HG03039 (cell line): ENCODE results near the gene ADAMTS17.

ENCODE experiments used
- ATAC-seq: cut with Tn5 transposase; IDR thresholded peaks from one replicate; pipeline ENCODE4 v1.9.1; 2021; ENCODE audit warnings: mild to moderate bottlenecking, moderate library complexity; ENCODE audit not compliant: unreplicated experiment

The ADAMTS17 gene

GRCh38 chr15:100252779-100253417 is 88.9 kb downstream of the ADAMTS17 start:
- no peak for ATAC-seq

DNA sequence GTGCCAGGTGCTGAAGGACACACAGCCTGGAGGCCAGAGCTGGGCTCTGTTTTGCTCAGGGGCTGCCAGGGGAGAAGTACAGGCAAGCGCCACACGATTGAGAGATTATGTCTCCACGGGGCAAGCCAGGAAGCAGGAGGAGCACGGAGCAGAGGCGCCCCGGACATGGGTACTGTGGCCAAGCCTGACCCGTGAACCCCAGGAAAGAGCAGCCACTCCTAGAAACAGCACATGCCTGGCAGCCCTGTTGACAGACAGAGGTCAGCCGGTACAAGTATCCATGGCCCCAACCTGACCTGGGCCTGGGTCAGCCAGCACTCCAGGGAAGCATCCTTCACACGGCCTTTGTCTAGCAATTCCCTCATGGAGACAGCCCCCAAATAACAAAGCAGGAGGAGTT is 89.4 kb downstream of the ADAMTS17 start:
- no peak for ATAC-seq

DNA sequence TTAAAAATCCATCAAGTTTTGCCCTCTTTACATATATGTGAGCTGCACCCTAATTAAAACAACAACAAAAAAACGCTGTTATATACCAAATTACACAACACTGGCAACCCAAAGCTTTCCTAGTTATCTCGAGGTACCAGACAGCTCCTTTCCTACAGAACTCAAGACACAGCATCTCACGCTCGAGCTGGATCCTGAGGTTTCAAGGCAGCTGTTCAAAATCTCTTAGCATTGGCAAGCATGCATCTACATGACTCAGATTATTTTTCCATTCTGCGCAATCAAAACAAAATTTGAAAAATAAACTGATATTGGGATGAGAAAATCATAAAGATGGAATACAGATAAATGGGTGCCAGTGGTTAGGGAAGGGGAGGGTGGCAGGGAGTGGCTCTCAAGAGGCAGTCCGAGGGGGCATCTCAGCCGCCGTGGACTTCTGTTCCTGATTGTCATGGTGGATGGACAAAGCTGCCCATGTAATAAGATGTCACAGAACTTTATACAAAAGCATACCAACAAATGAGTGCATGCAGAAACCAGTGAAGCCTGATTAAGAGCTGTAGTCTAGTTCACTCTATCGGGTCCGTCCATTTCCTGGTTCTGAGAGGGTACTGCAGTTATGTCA is 91.5 kb downstream of the ADAMTS17 start:
- ATAC-seq, result no peak

DNA sequence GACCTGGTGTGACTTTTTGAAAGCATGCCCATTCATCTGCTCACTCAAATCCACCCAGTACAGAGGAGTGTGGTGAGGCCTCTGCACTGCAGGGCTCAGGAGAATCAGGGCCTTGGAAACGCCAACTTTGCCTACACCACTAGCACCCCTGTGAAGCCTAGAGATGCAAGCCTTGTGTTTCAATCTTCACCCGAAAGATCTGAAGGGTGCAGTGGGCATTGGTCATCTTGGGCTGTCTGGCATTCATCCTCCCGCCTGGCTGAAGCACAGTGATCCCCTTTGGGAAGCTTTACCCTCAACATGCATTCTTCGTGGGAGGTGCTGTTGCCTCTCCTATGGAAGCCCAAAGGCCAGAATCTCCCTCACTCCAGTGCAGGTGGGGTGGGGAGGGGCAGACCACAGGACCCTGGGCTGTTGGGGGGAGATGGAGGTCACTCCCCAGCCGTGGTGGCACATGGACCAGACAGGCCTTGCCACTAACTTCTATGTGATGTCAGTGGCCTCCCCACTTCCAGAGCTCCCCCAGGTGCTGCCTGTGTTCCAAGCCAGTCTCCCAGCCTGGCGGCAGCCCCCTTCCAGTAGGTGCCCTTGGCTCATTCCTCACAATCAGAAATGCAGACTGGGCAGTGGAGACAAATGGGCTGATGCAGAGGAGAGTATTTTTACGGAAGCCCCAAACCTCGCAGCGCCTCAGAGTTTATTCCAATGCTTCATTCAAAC is 92.5 kb downstream of the ADAMTS17 start:
- no peak for ATAC-seq

GRCh38 chr15:100248236-100248635 is 93.5 kb downstream of the ADAMTS17 start:
- ATAC-seq, result no peak

DNA sequence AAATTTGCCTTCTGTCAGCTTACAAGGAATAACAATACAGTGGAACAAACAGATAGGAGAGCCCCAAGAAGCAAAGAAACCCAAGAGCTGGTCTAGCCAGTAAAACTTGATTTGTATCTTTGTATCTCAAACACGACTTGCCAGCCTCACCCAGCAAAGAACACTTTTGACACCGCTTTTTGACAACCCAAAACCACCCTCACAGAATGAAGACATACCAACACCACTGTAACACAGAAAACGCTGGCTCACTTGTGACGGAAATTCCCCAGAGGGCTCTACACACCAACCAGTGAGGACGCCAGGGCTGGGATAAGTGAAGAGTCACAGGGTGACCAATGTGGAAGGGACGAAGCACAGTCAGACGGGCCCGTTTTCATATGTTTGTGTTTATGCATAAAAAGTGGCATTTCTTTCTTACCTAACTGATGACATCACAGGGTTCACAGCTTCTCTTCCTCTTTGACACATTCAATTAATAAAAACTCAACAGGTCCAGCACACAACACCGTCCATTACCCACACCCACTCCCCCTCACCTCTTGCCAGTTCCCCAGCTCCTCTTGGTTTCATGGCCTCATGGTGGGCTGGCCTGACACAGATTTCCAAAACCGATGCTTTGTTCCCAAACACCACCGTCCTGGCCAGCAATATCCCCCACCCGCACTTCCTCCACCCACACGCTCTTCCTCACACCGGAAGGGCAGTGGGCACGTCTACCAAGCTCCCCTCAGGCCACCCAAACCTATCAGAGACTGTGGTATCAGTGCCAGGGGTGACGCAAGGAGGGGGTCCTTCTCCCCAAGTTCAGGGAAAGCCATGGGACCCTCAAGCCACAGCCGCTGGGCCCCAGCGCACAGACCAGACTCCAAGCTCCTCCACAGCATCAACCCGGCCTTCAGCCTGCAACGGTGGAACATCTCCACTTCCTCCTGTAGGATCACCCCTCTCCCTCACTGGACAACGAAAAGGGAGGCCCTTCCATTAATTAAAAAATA is 94.2 kb downstream of the ADAMTS17 start:
- ATAC-seq, result no peak

GRCh38 chr15:100245855-100246254 is 95.9 kb downstream of the ADAMTS17 start:
- ATAC-seq, result no peak

DNA sequence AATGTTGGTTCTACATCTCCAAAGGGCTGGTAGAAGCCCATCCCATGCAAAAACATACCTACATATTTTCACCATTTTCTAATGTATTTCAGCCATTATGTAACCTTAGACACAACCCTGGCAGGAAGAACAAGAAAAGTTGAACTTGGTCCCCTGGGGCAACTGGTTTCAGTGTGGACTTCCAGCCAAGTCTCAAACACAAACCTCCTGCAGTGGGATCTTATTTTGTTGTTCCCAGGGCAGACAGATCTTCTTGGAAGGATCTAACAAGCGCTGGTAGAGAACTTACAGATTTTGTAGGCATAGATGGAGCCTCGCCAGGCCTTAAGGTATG is 96.3 kb downstream of the ADAMTS17 start:
- ATAC-seq, result no peak

DNA sequence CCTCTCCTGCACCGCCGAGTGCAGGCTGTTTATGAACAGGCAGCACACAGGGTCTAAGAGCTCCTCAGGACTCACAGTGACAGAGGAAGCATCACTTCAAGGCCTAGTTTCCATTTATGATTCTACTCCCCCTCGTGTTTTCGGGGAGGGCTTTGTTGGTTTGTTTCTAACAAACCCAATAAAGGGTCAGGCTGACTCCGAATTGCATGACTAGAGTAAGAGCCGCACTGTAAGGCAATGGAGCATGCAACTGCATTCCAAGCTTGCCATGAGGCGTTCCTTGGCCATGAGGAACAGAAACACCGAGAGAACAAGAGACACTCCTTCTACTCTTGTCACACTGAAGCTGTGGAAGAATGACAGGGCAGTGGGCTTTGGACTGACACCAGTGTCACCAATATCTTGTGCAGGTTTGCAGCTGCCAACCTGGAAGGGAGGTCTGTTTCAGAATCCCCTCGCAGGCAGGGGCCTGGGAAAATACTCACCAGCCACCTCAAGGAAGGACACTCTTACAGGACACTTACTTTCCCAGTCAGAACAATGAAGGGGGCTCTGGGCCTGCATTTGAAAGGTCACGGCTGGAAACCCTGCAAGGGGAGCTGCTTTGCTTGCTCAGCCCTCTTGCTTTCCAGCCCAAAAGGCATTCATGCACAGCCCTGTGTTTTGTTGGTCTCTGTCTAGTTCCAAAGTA is 96.8 kb downstream of the ADAMTS17 start:
- no peak for ATAC-seq

DNA sequence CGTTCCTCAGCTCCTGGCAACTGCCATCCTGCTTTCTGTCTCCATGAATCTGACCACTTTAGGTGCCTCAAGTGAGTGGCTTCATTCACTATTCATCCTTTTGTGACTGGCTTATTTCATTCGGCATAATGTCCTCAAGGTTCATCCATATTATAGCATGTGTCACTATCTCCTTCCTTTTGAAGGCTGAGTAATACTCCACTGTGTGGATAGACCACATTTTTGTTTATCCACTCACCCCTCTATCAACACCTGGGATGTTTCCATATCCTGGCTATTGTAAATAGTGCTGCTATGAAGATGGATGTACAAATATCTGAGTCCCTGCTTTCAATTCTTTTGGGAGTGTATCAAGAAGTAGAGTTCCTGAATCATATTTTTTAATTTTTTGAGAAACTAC is 98.8 kb downstream of the ADAMTS17 start:
- no peak for ATAC-seq

- ATAC-seq, result no peak
Observed at GRCh38 chr15:100241572-100242482, 99.9 kb downstream of the ADAMTS17 start.

DNA sequence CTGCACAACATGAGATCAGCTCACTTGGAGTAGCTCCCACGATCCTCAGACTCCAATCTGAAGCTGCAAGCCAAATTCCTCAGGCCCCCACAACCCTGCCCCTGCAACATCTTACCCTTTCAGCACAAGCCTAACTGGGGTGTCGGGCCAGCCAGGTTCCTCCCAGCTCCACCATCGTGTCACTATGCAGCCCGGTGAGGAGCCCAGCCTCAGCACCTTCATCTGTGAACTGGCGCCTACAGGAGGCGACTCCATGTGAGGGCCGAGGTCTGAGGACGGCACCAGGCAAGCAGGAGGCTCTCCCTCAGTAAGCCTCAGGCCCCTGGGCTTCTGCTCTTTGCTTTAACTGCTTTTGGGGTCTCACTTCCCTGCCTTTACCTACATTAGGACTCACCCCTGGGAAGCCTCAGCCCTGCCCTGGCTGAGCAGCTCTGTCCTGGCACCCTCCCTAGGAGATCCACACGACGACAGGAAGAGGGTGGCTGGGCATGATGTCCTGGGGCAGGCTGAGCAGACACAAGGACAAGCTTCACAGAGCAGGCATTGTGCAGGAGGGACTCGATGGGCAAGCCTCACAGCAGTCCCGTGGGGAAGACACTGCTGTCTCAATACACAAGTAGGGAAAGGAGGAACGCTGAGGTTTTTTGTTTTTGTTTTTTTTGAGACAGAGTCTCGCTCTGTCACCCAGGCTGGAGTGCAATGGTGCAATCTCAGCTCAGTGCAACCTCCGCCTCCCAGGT is 104.6 kb downstream of the ADAMTS17 start:
- ATAC-seq, result no peak

GRCh38 chr15:100235030-100235617 is 106.7 kb downstream of the ADAMTS17 start:
- ATAC-seq, result no peak

DNA sequence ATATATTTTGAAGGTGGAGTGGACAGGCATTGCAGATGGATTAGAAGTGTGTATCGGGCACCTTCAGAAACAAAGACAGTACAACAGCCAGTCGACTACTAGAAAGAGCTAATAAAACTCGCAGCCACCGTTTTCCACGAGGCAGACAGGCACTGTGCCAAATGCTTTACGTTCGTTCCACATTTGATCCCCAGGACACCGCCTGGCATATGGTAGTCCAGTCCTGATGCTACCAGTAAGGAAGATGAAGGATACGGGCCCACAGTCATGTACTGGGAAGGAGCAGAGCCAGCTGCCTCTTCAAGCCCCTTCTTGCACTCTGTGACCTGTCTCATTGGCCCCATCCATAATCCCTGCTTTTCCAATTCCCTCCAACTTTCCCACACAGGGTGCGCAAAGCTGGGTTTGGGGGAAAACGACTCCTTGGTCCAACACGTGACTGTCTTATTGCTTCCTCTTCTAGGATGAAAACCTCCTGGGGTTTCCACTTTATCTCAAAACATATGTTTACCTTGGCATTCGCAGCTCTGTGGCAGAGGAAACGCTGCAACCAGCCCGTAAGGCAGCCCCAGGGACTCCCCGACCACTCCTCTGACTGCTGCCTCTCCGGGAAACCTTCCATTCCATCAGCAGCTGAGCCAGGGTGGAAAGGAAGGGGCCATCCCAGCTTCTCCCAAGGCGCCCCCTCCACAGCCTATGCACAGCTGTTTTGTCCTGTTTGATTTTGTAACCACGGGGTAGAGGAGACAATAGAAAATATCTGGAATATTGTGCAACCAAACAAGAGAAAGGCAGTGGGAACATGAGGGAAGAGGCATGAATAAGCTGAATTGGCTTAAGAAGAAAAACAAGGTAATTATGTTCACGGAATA is 107.4 kb downstream of the ADAMTS17 start:
- ATAC-seq, result no peak

GRCh38 chr15:100230784-100231183 is 111.0 kb downstream of the ADAMTS17 start:
- no peak for ATAC-seq

DNA sequence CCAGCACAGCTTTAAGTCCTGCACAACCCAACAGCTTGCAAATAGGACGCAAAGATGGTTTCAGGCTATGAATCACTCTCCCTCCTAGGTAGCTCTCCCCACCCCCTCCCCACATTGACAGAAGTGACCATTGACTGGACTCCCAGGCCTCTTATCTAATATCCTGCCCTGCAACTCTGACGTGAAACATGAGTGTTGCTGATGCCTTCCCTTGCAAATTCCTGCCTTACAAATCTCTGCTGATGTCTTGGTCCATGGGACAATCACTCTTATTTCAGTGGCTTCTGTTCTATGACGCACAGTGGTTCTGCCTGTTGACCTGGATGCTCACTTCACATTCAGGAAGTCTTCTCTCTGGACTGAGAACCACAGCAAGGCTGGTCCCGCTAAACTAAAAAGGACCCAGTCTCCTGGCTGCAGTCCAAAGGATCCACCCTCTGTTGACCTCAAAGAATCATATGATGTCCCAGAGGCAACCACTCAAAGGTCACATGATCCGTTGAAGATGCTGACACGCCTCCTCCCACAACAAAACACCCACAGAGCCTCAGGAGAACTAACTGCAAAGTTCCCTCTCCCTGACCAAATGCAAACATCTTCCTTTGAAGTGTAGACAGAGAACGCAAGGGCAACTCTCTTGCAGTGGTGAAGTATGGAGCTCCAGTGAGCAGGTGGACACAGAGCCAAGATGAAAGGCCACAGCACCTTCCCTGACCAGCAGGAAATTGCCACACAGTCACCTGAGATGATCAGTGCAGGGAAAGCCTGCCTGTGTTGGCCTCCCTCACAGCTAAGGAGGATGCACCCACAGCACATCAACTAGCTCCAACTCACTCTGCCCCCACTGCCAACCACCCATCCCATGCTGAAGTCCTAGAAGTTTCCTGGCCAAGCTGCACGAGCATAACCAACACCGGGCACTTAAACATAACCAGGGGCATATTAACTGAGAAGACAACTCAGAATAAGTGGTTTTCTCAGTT is 112.3 kb downstream of the ADAMTS17 start:
- no peak for ATAC-seq
